Hepatocyte (in vitro differentiated cells): Measurements from ENCODE around the gene NKX3-2. TPM values are rescaled to one million over a fixed set of nuclear protein-coding genes. Genes with fewer than 3 reads are reported as not detected.

Experiments used
- DNase-seq: peaks from one replicate; pipeline ENCODE4 v3.0.0-alpha.2; 2016; ENCODE audit warnings: low spot score
- H2AFZ ChIP-seq: fragments of 200-600 bp; sonication (generic); 2 replicates; pipeline ENCODE4 v1.6.0; 2016; ENCODE audit warnings: antibody characterized with exemption, mild to moderate bottlenecking
- H3K27ac ChIP-seq: fragments of 200-600 bp; sonication (generic); 2 replicates; pipeline ENCODE4 v1.5.1; 2016; ENCODE audit warnings: mild to moderate bottlenecking
- H3K27me3 ChIP-seq: fragments of 200-600 bp; sonication (generic); 2 replicates; pipeline ENCODE4 v1.6.1; 2016
- H3K36me3 ChIP-seq: fragments of 200-600 bp; sonication (generic); replicated peaks from 2 replicates; pipeline ENCODE4 v1.5.1; 2016; ENCODE audit warnings: low read depth; ENCODE audit not compliant: insufficient read depth
- H3K4me1 ChIP-seq: fragments of 200-600 bp; sonication (generic); 2 replicates; pipeline ENCODE4 v1.5.1; 2016; ENCODE audit warnings: mild to moderate bottlenecking, moderate library complexity; ENCODE audit not compliant: insufficient read depth
- H3K4me2 ChIP-seq: fragments of 200-600 bp; sonication (generic); 2 replicates; pipeline ENCODE4 v1.6.0; 2016
- H3K4me3 ChIP-seq: fragments of 200-600 bp; sonication (generic); 2 replicates; pipeline ENCODE4 v1.5.1; 2016; ENCODE audit warnings: mild to moderate bottlenecking
- H3K79me2 ChIP-seq: fragments of 200-600 bp; sonication (generic); 2 replicates; pipeline ENCODE4 v1.6.0; 2017; ENCODE audit warnings: mild to moderate bottlenecking
- H3K9me2 ChIP-seq: fragments of 200-600 bp; sonication (generic); replicated peaks from 2 replicates; pipeline ENCODE4 v1.6.0; 2017; ENCODE audit warnings: mild to moderate bottlenecking; ENCODE audit not compliant: insufficient read depth
- H3K9me3 ChIP-seq: fragments of 200-600 bp; sonication (generic); 2 replicates; pipeline ENCODE4 v1.5.1; 2016; ENCODE audit warnings: low read depth, mild to moderate bottlenecking
- H4K20me1 ChIP-seq: fragments of 200-600 bp; sonication (generic); 2 replicates; pipeline ENCODE4 v1.6.0; 2016; ENCODE audit warnings: mild to moderate bottlenecking; ENCODE audit not compliant: insufficient read depth, poor library complexity, severe bottlenecking
- EZH2 ChIP-seq: fragments of 200-600 bp; sonication (generic); IDR thresholded peaks from 2 replicates; pipeline ENCODE4 v1.6.1; 2016; ENCODE audit warnings: antibody characterized with exemption, mild to moderate bottlenecking, borderline replicate concordance
- EZH2phosphoT487 ChIP-seq: fragments of 200-600 bp; sonication (generic); IDR thresholded peaks from one replicate; pipeline ENCODE4 v1.6.1; 2018; ENCODE audit warnings: antibody characterized with exemption, mild to moderate bottlenecking, low read depth, moderate library complexity; ENCODE audit not compliant: unreplicated experiment, severe bottlenecking
- WGBS: methylation state at CpG from one replicate; pipeline ENCODE4 v1.1.6; 2016; ENCODE audit warnings: low lambda C conversion rate; ENCODE audit errors: missing lambda C conversion rate; 5-methylcytosine and 5-hydroxymethylcytosine counted together
- polyA plus RNA-seq: library from polyadenylated mRNA; unstranded; fragments of >200 nt; fragmentation: Nextera tagmentation; extraction: Ambion mirVana; gene quantifications from 2 replicates; pipeline ENCODE4 v1.2.1, GENCODE V29; 2016
- total RNA-seq: library from RNA; depleted of rRNA; stranded (reverse); fragments of >200 nt; gene quantifications from 2 replicates; pipeline ENCODE4 v1.2.3, GENCODE V29; 2014
- TF ChIP-seq, protein P1 (sequence below): fragments of 200-600 bp; sonication (generic); IDR thresholded peaks from 2 replicates; pipeline ENCODE4 v1.5.1; 2016; ENCODE audit warnings: antibody characterized with exemption, mild to moderate bottlenecking; ENCODE audit not compliant: poor library complexity

NKX3-2 gene
- total and polyA plus RNA-seq, 2 experiments from 2014 or later: 0.33 to 0.93 TPM

DNA sequence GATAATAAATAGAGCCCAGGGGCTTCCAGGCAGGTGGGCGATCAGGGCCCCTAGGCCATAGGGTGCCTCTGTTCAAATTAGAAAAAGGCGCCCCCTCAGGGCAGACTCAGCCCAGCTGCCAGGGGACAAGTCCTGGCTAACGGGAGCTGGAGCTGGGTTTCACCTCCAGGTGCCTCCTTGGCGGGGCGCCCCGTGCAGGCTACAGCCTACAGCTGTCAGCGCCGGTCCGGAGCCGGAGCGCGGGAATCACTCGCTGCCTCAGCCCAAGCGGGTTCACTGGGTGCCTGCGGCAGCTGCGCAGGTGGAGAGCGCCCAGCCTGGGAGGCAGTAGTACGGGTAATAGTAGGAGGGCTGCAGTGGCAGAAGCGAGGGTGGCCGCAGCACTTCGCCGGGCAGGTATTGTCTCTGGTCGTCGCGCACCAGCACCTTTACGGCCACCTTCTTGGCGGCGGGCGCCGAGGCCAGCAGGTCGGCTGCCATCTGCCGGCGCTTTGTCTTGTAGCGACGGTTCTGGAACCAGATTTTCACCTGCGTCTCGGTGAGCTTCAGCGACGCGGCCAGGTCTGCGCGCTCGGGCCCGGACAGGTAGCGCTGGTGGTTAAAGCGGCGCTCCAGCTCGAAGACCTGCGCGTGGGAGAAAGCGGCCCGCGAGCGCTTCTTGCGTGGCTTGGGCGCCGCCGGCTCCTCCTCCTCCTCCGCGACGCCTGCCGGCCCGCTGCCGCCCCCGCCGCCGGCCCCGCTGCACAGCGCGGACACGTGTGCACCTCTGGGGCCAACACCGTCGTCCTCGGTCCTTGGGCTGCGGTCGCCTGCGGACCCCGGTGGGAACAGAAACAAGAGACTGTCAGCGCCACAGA lies 2.4 kb downstream of the NKX3-2 start:
- Histone ChIP-seq H4K20me1 (no peaks in the 10 kb centered on the region), H3K27ac (no peak overlapping the region), H3K4me3 (no peak overlapping the region), H3K36me3 (no peaks in the 10 kb centered on the region), H3K27me3 (peaks cover 94% of the 10 kb centered on the region), H3K4me1 (peaks cover 9% of the 10 kb centered on the region), H3K9me2 (no peaks in the 10 kb centered on the region), H2AFZ (peak overlapping the region; percentile 45), H3K9me3 (no peaks in the 10 kb centered on the region), H3K4me2 (peak overlapping the region; percentile 75), H3K79me2 (no peaks in the 10 kb centered on the region)
- TF ChIP-seq, protein P1, sequence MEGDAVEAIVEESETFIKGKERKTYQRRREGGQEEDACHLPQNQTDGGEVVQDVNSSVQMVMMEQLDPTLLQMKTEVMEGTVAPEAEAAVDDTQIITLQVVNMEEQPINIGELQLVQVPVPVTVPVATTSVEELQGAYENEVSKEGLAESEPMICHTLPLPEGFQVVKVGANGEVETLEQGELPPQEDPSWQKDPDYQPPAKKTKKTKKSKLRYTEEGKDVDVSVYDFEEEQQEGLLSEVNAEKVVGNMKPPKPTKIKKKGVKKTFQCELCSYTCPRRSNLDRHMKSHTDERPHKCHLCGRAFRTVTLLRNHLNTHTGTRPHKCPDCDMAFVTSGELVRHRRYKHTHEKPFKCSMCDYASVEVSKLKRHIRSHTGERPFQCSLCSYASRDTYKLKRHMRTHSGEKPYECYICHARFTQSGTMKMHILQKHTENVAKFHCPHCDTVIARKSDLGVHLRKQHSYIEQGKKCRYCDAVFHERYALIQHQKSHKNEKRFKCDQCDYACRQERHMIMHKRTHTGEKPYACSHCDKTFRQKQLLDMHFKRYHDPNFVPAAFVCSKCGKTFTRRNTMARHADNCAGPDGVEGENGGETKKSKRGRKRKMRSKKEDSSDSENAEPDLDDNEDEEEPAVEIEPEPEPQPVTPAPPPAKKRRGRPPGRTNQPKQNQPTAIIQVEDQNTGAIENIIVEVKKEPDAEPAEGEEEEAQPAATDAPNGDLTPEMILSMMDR: peak; percentile 64
- TF ChIP-seq EZH2phosphoT487 (peak; percentile 3), EZH2 (no peak)
- peak; percentile 75 for DNase-seq
- WGBS: 1% methylated on average over 74 of the region's 79 CpGs

DNA sequence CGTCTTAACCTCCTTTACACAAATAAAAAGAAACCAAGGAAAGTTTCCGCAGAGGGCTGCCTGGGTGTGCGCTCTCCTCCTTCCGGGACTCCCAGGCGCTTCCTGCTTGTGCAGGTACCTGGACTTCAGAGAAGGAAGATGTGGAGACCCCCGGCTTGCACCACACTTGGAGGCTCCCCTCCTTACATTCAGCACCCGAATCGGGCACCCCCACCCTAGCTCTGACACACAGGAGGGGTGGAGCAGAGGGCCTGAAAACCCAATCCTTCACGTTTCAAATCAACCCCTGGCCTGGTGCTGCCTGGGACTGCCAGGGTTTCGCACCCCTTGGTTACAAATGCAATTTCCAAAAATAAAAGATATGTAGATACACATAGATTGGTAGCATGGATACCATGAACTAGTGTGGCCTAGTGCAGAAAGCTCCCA lies 3.1 kb downstream of the NKX3-2 start:
- Histone ChIP-seq H3K4me3 (no peak overlapping the region), H4K20me1 (no peaks in the 10 kb centered on the region), H3K27me3 (peaks cover 94% of the 10 kb centered on the region), H3K9me3 (no peaks in the 10 kb centered on the region), H3K27ac (no peak overlapping the region), H3K9me2 (no peaks in the 10 kb centered on the region), H3K36me3 (no peaks in the 10 kb centered on the region), H2AFZ (no peak overlapping the region), H3K79me2 (no peaks in the 10 kb centered on the region), H3K4me2 (no peak overlapping the region), H3K4me1 (peaks cover 9% of the 10 kb centered on the region)
- WGBS: 36% methylated on average over 10 of the region's 10 CpGs
- TF ChIP-seq, protein P1: no peak
- TF ChIP-seq EZH2phosphoT487: no peak
- TF ChIP-seq EZH2: no peak
- no peak for DNase-seq

DNA sequence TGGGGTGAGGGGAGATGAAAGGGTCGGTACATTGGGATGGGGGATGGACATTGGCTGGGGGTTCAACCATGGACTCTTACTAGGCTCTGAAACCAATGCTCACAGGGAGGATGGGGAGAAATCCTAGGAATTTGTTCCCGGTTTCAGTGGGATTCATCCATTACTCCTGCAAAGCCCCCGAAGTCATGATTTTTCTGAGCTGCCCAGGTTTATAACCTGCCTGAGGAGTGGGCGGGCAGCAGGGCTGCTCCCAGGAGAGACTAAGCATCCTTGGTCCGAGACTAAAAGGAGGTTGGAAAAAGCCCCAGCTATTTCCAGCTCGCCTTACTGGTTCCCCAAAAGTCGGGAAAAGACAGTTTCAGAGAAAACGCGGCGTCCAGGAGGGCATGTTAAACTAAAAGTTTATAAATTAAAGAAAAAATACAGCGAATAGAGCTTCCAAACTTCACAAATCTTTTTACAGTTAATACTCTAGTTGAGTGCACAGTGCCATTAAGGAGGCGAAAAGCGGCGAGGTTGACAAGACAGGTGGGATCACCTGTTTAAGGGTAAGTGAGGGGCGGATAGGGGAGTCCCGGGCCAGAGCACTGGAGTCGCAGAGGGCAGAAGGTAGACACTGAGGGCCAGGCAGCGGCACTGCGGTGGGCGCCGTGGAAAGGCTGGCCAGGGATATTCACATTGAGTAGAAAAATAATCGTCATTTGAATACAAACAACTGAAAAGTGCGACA lies 3.7 kb downstream of the NKX3-2 start:
- 15% methylated on average over 23 of the region's 23 CpGs for WGBS
- no peak for DNase-seq
- TF ChIP-seq, protein P1: no peak
- TF ChIP-seq EZH2phosphoT487 (peak; percentile 71), EZH2 (peak; percentile 56)

More for the DNA sequence above, 3.7 kb downstream of the NKX3-2 start:
- Histone ChIP-seq H3K4me2 (no peak overlapping the region), H3K36me3 (no peaks in the 10 kb centered on the region), H3K4me1 (peaks cover 9% of the 10 kb centered on the region), H3K27me3 (peaks cover 94% of the 10 kb centered on the region), H3K9me3 (no peaks in the 10 kb centered on the region), H3K9me2 (no peaks in the 10 kb centered on the region), H3K27ac (no peak overlapping the region), H3K79me2 (no peaks in the 10 kb centered on the region), H4K20me1 (no peaks in the 10 kb centered on the region), H2AFZ (no peak overlapping the region), H3K4me3 (no peak overlapping the region)
